NCI-H345 treated with DMSO at 0.1 percent for 48 hours (cell line): ENCODE measurements around the gene SLCO1B3.

Experiments used
- DNase-seq: peaks from one replicate; lab custom pipeline; 2025; ENCODE audit not compliant: unreplicated experiment; lab: John Stamatoyannopoulos, UW

Gene SLCO1B3

GRCh38 chr12:20868277-20868676 lies 57.8 kb downstream of the SLCO1B3 start:
- no peak for DNase-seq

- DNase-seq = no peak
These were observed 72.8 kb downstream of the SLCO1B3 start for GRCh38 chr12:20883288-20883687.

- DNase-seq = no peak
These were observed 74.6 kb downstream of the SLCO1B3 start for GRCh38 chr12:20885116-20885515.

DNA sequence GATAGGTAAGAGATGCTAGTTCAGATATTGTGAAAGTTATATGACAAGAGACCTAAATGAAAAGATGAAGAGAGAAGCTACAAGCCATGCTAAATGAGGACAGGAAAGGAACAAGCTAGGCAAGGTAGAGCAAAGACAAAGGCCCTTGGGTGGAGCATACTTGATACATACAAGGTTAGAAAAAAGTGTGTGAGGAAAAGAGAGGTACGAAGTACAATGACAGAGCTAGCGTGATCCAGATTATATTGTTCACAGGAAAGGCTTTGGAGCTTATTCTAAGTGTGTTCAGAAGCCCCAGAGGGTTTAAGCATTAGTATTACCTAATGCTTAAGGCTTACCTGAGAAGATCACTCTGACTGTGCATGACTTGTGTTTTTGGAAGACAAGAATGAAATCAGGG lies 75.0 kb downstream of the SLCO1B3 start:
- DNase-seq = no peak

- no peak for DNase-seq
These were observed 106.8 kb downstream of the SLCO1B3 start for GRCh38 chr12:20917269-20917668.

GRCh38 chr12:20917819-20918218 lies 107.3 kb downstream of the SLCO1B3 start:
- DNase-seq = no peak

DNA sequence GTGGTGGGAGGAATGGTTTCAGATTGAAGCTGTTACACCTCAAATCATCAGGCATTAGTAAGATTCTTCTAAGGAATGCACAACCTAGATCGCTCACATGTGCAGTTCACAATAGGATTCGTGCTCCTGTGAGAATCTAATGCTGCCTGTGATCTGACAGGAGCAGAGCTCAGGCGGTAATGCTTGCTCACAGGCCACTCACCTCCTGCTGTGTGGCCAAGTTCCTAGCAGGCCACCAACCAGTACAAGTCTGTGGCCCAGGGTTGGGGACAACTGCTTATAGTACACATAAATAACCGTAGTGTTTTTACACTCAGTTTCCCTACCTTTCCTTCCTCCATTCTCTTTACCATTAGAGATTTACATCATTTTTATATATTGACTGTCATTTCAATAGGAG lies 121.4 kb downstream of the SLCO1B3 start:
- no peak for DNase-seq

DNA sequence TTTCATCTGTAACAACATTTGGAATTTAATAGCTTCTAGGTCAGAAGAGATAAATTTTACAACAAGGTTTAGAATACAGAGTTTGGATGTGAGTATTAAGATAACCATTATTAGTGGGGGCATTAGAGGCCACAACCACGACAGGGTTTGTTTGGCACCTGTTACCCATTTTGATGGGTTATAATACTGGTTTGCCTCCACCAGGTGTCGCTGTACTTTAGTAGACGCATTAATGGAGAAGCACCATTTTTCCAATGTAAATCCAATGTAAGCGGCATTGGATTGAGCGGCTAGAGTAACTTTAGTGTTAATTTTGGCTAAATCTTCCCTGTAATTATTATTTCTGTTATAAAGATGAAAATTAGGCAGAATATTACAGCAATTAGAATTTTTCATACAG lies 136.2 kb downstream of the SLCO1B3 start:
- no peak for DNase-seq

DNA sequence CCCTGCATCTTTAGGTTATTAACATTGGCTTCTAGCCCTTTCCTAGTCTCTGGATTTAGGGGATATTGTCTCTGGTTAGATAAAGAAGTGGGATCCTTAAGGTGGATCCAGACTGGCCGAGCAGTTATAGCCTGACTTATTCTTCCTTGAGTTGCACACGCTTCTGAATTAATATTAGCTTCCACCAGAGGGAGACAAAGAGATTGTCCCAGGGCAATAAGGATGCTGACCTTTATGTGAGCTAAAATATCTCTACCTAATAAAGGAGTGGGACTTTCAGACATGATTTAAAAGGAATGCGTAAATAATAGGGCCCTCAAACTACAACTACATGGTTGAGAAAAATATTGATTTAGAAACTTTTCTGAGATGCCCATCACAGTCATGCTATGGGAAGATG lies 139.7 kb downstream of the SLCO1B3 start:
- no peak for DNase-seq

- no peak for DNase-seq
These were observed 152.8 kb downstream of the SLCO1B3 start for GRCh38 chr12:20963303-20963702.

GRCh38 chr12:20963762-20964161 lies 153.3 kb downstream of the SLCO1B3 start:
- DNase-seq = no peak
